Transverse colon (tissue), 4 donors: ENCODE measurements around the gene GJE1. TPM values are rescaled to one million over a fixed set of nuclear protein-coding genes. Genes with fewer than 3 reads are reported as not detected.

Experiments
- DNase-seq: peaks from one replicate; pipeline ENCODE4 v3.0.0-alpha.2; 2019
- H3K27ac ChIP-seq, 4 donors: fragments of 200-600 bp; sonication (generic); 2 replicates each; pipeline ENCODE4 v1.5.1; 2016 to 2018; ENCODE audit warnings: inconsistent platforms in 4 of 4
- H3K27me3 ChIP-seq: fragments of 200-600 bp; sonication (generic); 2 replicates; pipeline ENCODE4 v1.5.1; 2017; ENCODE audit warnings: inconsistent platforms
- H3K36me3 ChIP-seq, 4 donors: fragments of 200-600 bp; sonication (generic); 2 replicates each; pipeline ENCODE4 v1.5.1; 2017 to 2019; ENCODE audit warnings: inconsistent platforms in 4 of 4
- H3K4me1 ChIP-seq, 4 donors: fragments of 200-600 bp; sonication (generic); 2 replicates each; pipeline ENCODE4 v1.5.1; 2017 to 2020; ENCODE audit warnings: inconsistent platforms in 4 of 4
- H3K4me3 ChIP-seq, 4 donors: fragments of 200-600 bp; sonication (generic); 1 replicate in 1 of 4; 2 replicates in 3 of 4; pipeline versions ENCODE4 v1.5.1 to v1.6.1; 2017 to 2019; ENCODE audit warnings: inconsistent platforms in 4 of 4
- H3K9me3 ChIP-seq, 2 donors: fragments of 200-600 bp; sonication (generic); 2 replicates each; pipeline ENCODE4 v1.5.1; 2017 to 2019; ENCODE audit warnings: inconsistent platforms in 2 of 2
- EP300 ChIP-seq: sonication (generic); formaldehyde crosslinking; IDR thresholded peaks from one replicate; pipeline ENCODE4 v1.6.1; 2017; ENCODE audit warnings: antibody characterized with exemption, low read depth
- POLR2A ChIP-seq: fragments of 450-650 bp; IDR thresholded peaks from one replicate; pipeline ENCODE4 v1.6.1; 2016; ENCODE audit warnings: antibody characterized with exemption, mild to moderate bottlenecking, moderate library complexity
- POLR2AphosphoS5 ChIP-seq, 3 donors: sonication (generic); formaldehyde crosslinking; IDR thresholded peaks; one replicate each; pipeline ENCODE4 v1.6.1; 2016; ENCODE audit warnings: antibody characterized with exemption in 3 of 3
- WGBS, 2 donors: methylation state at CpG; one replicate each; pipeline ENCODE4 v1.1.5; 2018; ENCODE audit warnings: low coverage in 1 of 2; 5-methylcytosine and 5-hydroxymethylcytosine counted together
- in situ Hi-C, 4 donors: fragments of 200-750 bp; cut with MboI; loops; one replicate each; pipeline versions ENCODE4 v1.15.0 to v1.15.1; 2017; ENCODE audit warnings: low sequenced_read_pairs in 3 of 4, low pct_ligation_motif_present in 1 of 4, low pct_unique_long_range_greater_than_20kb in 1 of 4
- intact Hi-C: fragments of 100-400 bp; cut with DNase I; formaldehyde crosslinking; loops from one replicate; pipeline ENCODE4 v1.15.1; 2023; ENCODE audit warnings: low total_unique reads
- total RNA-seq, 4 donors: library from RNA; depleted of rRNA; stranded (reverse); fragments of >200 nt; gene quantifications; one replicate each; pipeline ENCODE4 v1.1.0, GENCODE V29; 2016
- TF ChIP-seq, protein P1 (sequence below), 5 experiments: fragments of 200-600 bp in 3 of 5; fragments of 450-650 bp in 2 of 5; sonication (generic) in 3 of 5; IDR thresholded peaks; 1 replicate in 2 of 5; 2 replicates in 3 of 5; pipeline ENCODE4 v1.5.1; 2016 to 2017; ENCODE audit warnings: antibody characterized with exemption in 5 of 5, inconsistent platforms in 3 of 5, mild to moderate bottlenecking in 2 of 5, moderate library complexity in 1 of 5

GJE1 gene
- total RNA-seq, 4 donors from 2014 or later, result not detected

GRCh38 chr6:142172758-142173157 is 40.0 kb downstream of the GJE1 start:
- TF ChIP-seq, protein P1, sequence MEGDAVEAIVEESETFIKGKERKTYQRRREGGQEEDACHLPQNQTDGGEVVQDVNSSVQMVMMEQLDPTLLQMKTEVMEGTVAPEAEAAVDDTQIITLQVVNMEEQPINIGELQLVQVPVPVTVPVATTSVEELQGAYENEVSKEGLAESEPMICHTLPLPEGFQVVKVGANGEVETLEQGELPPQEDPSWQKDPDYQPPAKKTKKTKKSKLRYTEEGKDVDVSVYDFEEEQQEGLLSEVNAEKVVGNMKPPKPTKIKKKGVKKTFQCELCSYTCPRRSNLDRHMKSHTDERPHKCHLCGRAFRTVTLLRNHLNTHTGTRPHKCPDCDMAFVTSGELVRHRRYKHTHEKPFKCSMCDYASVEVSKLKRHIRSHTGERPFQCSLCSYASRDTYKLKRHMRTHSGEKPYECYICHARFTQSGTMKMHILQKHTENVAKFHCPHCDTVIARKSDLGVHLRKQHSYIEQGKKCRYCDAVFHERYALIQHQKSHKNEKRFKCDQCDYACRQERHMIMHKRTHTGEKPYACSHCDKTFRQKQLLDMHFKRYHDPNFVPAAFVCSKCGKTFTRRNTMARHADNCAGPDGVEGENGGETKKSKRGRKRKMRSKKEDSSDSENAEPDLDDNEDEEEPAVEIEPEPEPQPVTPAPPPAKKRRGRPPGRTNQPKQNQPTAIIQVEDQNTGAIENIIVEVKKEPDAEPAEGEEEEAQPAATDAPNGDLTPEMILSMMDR (IDR thresholded peaks at IDR 0.05), result no peak
- TF ChIP-seq POLR2AphosphoS5 (IDR thresholded peaks at IDR 0.05), result no peak
- no peak for TF ChIP-seq POLR2A
- TF ChIP-seq EP300, result no peak
- in situ Hi-C loops, result loop anchor here in 3 of 4 donors (25.0 kb wide), 1 partner anchor 215 kb away; no protein-coding TSS in a partner anchor
- peaks cover 0 to 26% (median 13%) of the 10 kb centered on the region in 4 donors for H3K36me3 ChIP-seq
- no peaks in the 10 kb centered on the region for H3K9me3 ChIP-seq
- H3K4me1 ChIP-seq, result peaks cover 0 to 10% (median 0%) of the 10 kb centered on the region in 4 donors
- intact Hi-C loops, result no loop called here
- H3K4me3 ChIP-seq, result no peak overlapping the region
- no peak for DNase-seq
- H3K27ac ChIP-seq, result no peak overlapping the region
- no peaks in the 10 kb centered on the region for H3K27me3 ChIP-seq

DNA sequence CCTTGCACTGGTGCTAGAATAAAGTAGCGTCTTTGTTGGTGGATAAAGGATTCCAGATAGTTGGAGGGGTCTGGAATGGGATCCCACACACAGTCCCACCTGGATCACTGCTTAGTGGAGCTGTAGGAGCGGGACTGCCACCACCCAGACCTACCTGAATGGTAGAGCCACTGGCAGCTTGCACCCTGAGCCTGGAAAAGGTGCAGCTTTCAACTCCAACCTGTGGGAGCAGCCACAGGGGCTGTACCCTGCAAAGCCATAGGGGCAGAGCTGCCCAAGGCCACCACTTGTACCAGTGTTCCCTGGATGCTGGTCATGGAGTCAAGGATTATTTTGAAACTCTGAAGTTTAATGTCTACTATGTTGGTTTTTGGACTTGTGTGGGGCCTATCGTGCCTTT is 41.3 kb downstream of the GJE1 start:
- intact Hi-C loops, result no loop called here
- no peak for DNase-seq
- peaks cover 0 to 10% (median 0%) of the 10 kb centered on the region in 4 donors for H3K4me1 ChIP-seq
- in situ Hi-C loops, result loop anchor here in 3 of 4 donors (25.0 kb wide), 1 partner anchor 213 kb away; no protein-coding TSS in a partner anchor
- no peak overlapping the region for H3K4me3 ChIP-seq
- H3K27ac ChIP-seq, result no peak overlapping the region
- 100% methylated on average over 1 to 3 of the region's 3 CpGs for WGBS, 2 donors
- peaks cover 0 to 27% (median 14%) of the 10 kb centered on the region in 4 donors for H3K36me3 ChIP-seq
- H3K9me3 ChIP-seq, result peaks cover 0 to 8% of the 10 kb centered on the region in 2 donors
- TF ChIP-seq POLR2A, result no peak
- TF ChIP-seq, protein P1 (IDR thresholded peaks at IDR 0.05), result no peak
- no peak for TF ChIP-seq EP300
- no peak for TF ChIP-seq POLR2AphosphoS5 (IDR thresholded peaks at IDR 0.05)
- H3K27me3 ChIP-seq, result no peaks in the 10 kb centered on the region

DNA sequence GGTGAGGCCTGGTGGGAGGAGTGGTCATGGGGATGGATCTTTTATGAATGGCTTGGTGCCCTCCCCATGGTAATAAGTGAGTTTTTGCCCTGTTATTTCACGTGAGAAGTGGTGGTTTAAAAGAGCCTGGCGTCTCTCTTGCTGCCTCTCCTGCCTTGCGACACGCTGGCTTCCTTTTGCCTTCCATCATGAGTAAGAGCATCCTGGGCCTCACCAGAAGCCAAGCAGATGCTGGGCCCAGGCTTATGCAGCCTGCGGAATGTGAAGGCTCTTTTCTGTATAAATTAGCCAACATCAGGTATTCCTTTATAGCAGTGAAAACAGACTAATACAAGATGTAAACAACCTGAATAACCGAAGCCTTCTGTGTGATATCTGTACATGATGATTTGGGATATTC is 42.0 kb downstream of the GJE1 start:
- intact Hi-C loops, result no loop called here
- H3K9me3 ChIP-seq, result peaks cover 0 to 8% of the 10 kb centered on the region in 2 donors
- H3K27ac ChIP-seq, result no peak overlapping the region
- WGBS, 2 donors, result 92 to 100% methylated on average over 1 to 6 of the region's 6 CpGs
- H3K4me3 ChIP-seq, result no peak overlapping the region
- H3K27me3 ChIP-seq, result no peaks in the 10 kb centered on the region
- H3K4me1 ChIP-seq, result peaks cover 0 to 10% (median 0%) of the 10 kb centered on the region in 4 donors
- in situ Hi-C loops, result loop anchor here in 3 of 4 donors (25.0 kb wide), 1 partner anchor 213 kb away; no protein-coding TSS in a partner anchor
- H3K36me3 ChIP-seq, result peaks cover 0 to 26% (median 11%) of the 10 kb centered on the region in 4 donors
- no peak for TF ChIP-seq POLR2A
- no peak for DNase-seq

DNA sequence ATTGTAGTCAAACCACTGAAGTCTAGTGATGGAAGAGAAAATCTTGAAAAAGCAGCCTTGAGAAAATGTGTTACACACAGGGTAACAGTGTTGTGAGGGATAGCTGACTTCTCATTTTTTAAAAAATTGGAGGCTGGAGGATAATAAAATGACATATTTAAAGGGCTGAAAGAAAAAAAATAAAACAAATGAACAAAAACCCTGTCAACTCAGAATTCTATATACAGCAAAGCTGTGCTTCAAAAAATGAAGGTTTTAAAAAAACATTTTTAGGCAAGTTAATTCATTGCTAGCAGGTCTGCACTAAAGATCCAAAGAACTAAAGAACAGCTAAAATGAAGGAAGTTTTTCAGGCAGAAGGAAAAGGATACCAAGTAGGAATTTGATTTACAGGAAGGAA is 45.4 kb downstream of the GJE1 start:
- peaks cover 0 to 8% of the 10 kb centered on the region in 2 donors for H3K9me3 ChIP-seq
- no peaks in the 10 kb centered on the region for H3K27me3 ChIP-seq
- DNase-seq, result no peak
- TF ChIP-seq POLR2AphosphoS5 (IDR thresholded peaks at IDR 0.05) (no peak), POLR2A (no peak), EP300 (no peak)
- TF ChIP-seq, protein P1 (IDR thresholded peaks at IDR 0.05), result no peak
- intact Hi-C loops, result no loop called here
- H3K36me3 ChIP-seq, result peaks cover 0 to 4% (median 1%) of the 10 kb centered on the region in 4 donors
- in situ Hi-C loops, result no loop called here
- H3K4me1 ChIP-seq, result no peaks in the 10 kb centered on the region
- no peak overlapping the region for H3K27ac ChIP-seq
- no peak overlapping the region for H3K4me3 ChIP-seq

- in situ Hi-C loops, result no loop called here
- Histone ChIP-seq H3K4me3 (no peak overlapping the region), H3K27me3 (no peaks in the 10 kb centered on the region), H3K9me3 (peaks cover 0 to 8% of the 10 kb centered on the region in 2 donors), H3K27ac (no peak overlapping the region), H3K36me3 (peaks cover 0 to 4% (median 0%) of the 10 kb centered on the region in 4 donors), H3K4me1 (no peaks in the 10 kb centered on the region)
- intact Hi-C loops, result no loop called here
- no peak for DNase-seq
- TF ChIP-seq EP300, result no peak
- TF ChIP-seq POLR2AphosphoS5 (IDR thresholded peaks at IDR 0.05), result no peak
Observed at GRCh38 chr6:142182004-142182403, 49.3 kb downstream of the GJE1 start.
